DOHH2 (cell line): ENCODE measurements around the gene FNDC3B.

Experiments
- H3F3A ChIP-seq: fragments of 200-600 bp; sonication (generic), shearing (Covaris generic); 2 replicates; pipeline ENCODE4 v1.6.0; 2016; ENCODE audit warnings: antibody characterized with exemption, mild to moderate bottlenecking; ENCODE audit not compliant: control insufficient read depth, insufficient read depth
- H3K27ac ChIP-seq: fragments of 200-600 bp; sonication (generic); 2 replicates; pipeline ENCODE4 v1.5.1; 2014; ENCODE audit warnings: low read depth, mild to moderate bottlenecking, low read length, moderate library complexity
- H3K27me3 ChIP-seq: fragments of 200-600 bp; sonication (generic); 2 replicates; pipeline ENCODE4 v1.6.1; 2014; ENCODE audit warnings: mild to moderate bottlenecking, low read length, mixed read lengths; ENCODE audit not compliant: control insufficient read depth
- H3K36me3 ChIP-seq: fragments of 200-600 bp; sonication (generic); 2 replicates; pipeline ENCODE4 v1.6.1; 2014; ENCODE audit warnings: mild to moderate bottlenecking, low read length, moderate library complexity, mixed read lengths; ENCODE audit not compliant: control insufficient read depth
- H3K4me1 ChIP-seq: fragments of 200-600 bp; sonication (generic); 2 replicates; pipeline ENCODE4 v1.6.1; 2014; ENCODE audit warnings: mild to moderate bottlenecking, low read length, mixed read lengths; ENCODE audit not compliant: control insufficient read depth
- H3K4me2 ChIP-seq: fragments of 200-600 bp; sonication (generic); 2 replicates; pipeline ENCODE4 v1.6.0; 2014; ENCODE audit warnings: mild to moderate bottlenecking, low read length, moderate library complexity
- H3K4me3 ChIP-seq: fragments of 200-600 bp; sonication (generic); 2 replicates; pipeline ENCODE4 v1.5.1; 2014; ENCODE audit warnings: mild to moderate bottlenecking, low read length, mixed read lengths
- H3K79me2 ChIP-seq: fragments of 200-600 bp; sonication (generic); 2 replicates; pipeline ENCODE4 v1.6.1; 2014; ENCODE audit warnings: mild to moderate bottlenecking, low read length, mixed read lengths; ENCODE audit not compliant: control insufficient read depth
- H3K9me2 ChIP-seq: fragments of 200-600 bp; sonication (generic); replicated peaks from 2 replicates; pipeline ENCODE4 v1.6.1; 2014; ENCODE audit warnings: mild to moderate bottlenecking, low read length, mixed read lengths; ENCODE audit not compliant: control insufficient read depth
- H3K9me3 ChIP-seq: fragments of 200-600 bp; sonication (generic); 2 replicates; pipeline ENCODE4 v1.6.1; 2014; ENCODE audit warnings: antibody characterized with exemption, low read length, mixed read lengths; ENCODE audit not compliant: control insufficient read depth, insufficient read depth
- H4K20me1 ChIP-seq: fragments of 200-600 bp; sonication (generic); 2 replicates; pipeline ENCODE4 v1.6.0; 2014; ENCODE audit warnings: low read depth, mild to moderate bottlenecking, antibody characterized with exemption, low read length, moderate library complexity; ENCODE audit not compliant: control insufficient read depth, insufficient read depth
- EZH2phosphoT487 ChIP-seq: fragments of 200-600 bp; sonication (generic); IDR thresholded peaks from 2 replicates; pipeline ENCODE4 v1.6.1; 2017; ENCODE audit warnings: borderline replicate concordance, mild to moderate bottlenecking, antibody characterized with exemption, low read length, moderate library complexity, mixed read lengths
- TF ChIP-seq, protein P1 (sequence below): fragments of 200-600 bp; sonication (generic); IDR thresholded peaks from one replicate; pipeline ENCODE4 v1.5.1; 2014; ENCODE audit warnings: antibody characterized with exemption, mild to moderate bottlenecking, low read depth, low read length; ENCODE audit not compliant: poor library complexity, severe bottlenecking

FNDC3B gene

DNA sequence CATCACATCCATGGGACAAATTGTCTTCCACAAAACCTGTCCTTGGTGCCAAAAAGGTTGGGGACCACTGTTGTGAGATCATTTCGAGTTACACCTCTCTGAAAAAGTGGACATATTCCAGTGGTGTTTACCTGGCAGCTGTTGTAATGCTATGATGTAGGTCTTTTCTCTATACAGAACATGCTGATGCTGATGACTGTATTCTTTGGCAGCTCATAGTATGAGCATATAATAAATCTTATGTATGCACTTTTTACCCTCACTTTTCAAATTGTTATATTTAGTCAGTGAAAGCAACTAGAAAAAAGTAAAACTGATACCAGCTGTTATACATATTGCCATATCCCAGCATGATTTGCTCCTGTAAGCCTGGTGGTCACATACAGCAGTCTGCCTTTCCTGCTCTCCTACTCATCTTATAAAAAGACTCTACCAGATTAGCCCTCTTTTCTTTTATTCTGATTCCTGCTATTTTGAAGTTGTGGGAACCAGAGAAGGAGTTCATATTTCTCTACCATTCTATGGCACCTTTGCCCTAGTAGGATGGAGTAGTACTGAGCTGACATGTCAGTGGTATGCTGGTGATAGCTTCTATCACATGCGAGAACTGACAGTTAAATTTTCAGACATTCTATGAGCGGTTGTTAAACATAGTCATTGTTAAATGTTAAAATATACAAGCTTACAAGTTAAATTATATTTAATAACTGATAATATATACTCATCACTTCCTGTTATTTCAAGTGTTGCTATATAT is 128.7 kb downstream of the FNDC3B start:
- H3K36me3 ChIP-seq = no peaks in the 10 kb centered on the region
- H3K27me3 ChIP-seq = no peaks in the 10 kb centered on the region
- H4K20me1 ChIP-seq = no peaks in the 10 kb centered on the region
- TF ChIP-seq, protein P1, sequence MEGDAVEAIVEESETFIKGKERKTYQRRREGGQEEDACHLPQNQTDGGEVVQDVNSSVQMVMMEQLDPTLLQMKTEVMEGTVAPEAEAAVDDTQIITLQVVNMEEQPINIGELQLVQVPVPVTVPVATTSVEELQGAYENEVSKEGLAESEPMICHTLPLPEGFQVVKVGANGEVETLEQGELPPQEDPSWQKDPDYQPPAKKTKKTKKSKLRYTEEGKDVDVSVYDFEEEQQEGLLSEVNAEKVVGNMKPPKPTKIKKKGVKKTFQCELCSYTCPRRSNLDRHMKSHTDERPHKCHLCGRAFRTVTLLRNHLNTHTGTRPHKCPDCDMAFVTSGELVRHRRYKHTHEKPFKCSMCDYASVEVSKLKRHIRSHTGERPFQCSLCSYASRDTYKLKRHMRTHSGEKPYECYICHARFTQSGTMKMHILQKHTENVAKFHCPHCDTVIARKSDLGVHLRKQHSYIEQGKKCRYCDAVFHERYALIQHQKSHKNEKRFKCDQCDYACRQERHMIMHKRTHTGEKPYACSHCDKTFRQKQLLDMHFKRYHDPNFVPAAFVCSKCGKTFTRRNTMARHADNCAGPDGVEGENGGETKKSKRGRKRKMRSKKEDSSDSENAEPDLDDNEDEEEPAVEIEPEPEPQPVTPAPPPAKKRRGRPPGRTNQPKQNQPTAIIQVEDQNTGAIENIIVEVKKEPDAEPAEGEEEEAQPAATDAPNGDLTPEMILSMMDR = no peak
- TF ChIP-seq EZH2phosphoT487 = no peak
- no peaks in the 10 kb centered on the region for H3K9me2 ChIP-seq
- no peak overlapping the region for H3K4me3 ChIP-seq
- H3K27ac ChIP-seq = no peak overlapping the region
- H3F3A ChIP-seq = no peaks in the 10 kb centered on the region
- no peaks in the 10 kb centered on the region for H3K79me2 ChIP-seq
- H3K4me1 ChIP-seq = no peaks in the 10 kb centered on the region
- H3K9me3 ChIP-seq = no peaks in the 10 kb centered on the region
- no peak overlapping the region for H3K4me2 ChIP-seq

DNA sequence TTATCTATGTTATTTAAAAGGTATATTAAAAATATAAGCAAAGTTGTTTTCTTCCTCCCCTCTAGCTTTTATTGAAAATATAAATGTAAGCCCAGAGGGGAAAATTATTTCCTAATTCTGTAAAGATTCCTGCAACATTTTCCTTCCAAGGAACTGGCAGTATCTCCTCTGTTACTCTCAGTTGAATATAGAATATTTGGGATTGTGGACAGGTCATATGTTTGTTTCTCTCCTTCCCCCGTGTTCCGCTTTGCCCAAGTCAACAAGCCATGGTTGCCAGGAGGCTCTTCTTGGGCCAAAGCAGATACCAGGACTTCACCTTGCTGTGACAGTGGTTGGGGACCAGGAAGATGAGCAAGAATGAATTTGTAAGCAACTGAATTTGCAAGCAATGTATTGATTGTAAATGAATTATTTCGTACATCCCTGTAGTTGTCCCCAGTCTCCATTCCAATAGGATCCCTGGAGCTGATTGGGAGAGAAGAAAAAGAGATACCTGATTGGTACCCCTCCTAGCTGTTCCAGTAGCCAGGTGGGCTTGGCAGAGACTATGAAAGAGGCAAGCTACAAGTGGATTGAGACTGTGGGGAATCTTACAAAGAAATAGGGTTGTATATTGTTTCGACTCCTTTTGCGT is 130.8 kb downstream of the FNDC3B start:
- H3K36me3 ChIP-seq = no peaks in the 10 kb centered on the region
- H3K4me3 ChIP-seq = no peak overlapping the region
- H3F3A ChIP-seq = no peaks in the 10 kb centered on the region
- no peaks in the 10 kb centered on the region for H3K9me2 ChIP-seq
- TF ChIP-seq, protein P1 = no peak
- no peaks in the 10 kb centered on the region for H3K27me3 ChIP-seq
- H4K20me1 ChIP-seq = no peaks in the 10 kb centered on the region
- H3K4me2 ChIP-seq = no peak overlapping the region
- H3K79me2 ChIP-seq = no peaks in the 10 kb centered on the region
- no peaks in the 10 kb centered on the region for H3K9me3 ChIP-seq
- H3K4me1 ChIP-seq = no peaks in the 10 kb centered on the region
- no peak overlapping the region for H3K27ac ChIP-seq

DNA sequence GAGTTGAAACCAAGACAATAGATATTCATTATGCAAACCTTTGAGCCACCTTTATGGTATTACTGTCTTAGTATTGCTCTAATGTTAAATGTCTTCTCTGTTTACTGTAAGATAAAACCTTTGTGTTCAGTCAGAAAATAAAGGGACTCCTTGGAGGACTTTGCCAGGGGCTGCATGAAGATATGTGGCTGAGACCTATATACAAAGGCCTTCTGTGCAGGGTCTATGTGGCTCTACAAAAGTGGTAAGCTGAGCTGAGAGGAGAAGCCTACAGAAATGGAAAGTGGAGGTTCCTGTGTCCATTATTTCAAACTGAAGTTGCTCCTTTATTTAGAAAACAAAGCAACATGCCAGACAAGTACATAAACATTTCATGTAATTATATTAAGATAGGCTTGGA is 131.5 kb downstream of the FNDC3B start:
- no peaks in the 10 kb centered on the region for H3K36me3 ChIP-seq
- no peaks in the 10 kb centered on the region for H3K9me3 ChIP-seq
- no peaks in the 10 kb centered on the region for H4K20me1 ChIP-seq
- no peak overlapping the region for H3K4me3 ChIP-seq
- H3K4me2 ChIP-seq = no peak overlapping the region
- no peaks in the 10 kb centered on the region for H3K79me2 ChIP-seq
- H3K9me2 ChIP-seq = no peaks in the 10 kb centered on the region
- no peaks in the 10 kb centered on the region for H3F3A ChIP-seq
- H3K4me1 ChIP-seq = no peaks in the 10 kb centered on the region
- no peaks in the 10 kb centered on the region for H3K27me3 ChIP-seq
- no peak overlapping the region for H3K27ac ChIP-seq
- TF ChIP-seq, protein P1 = no peak
- no peak for TF ChIP-seq EZH2phosphoT487
